ENCODE data around the gene BHMT. TPM values are rescaled to one million over a fixed set of nuclear protein-coding genes. Genes with fewer than 3 reads are reported as not detected.

Gene BHMT
- 1 to 10 TPM in 1 of 4 donors, under 1 TPM in 2, not detected in 1; 0.45 to 2.5 (median 0.46) TPM for polyA plus RNA-seq
- long read RNA-seq, donor 1, result 0 reads
- long read RNA-seq, donor 2, partial matches to known transcripts, result 0 of 1 reads
- long read RNA-seq, donor 2, other reads (novel, unspliced or antisense), result 0 of 1 reads
- long read RNA-seq, donor 3, partial matches to known transcripts, result 0 of 1 reads
- long read RNA-seq, donor 3, other reads (novel, unspliced or antisense), result 0 of 1 reads
- long read RNA-seq, donor 4, result 0 reads
- long read RNA-seq, donor 5, result 0 reads
- long read RNA-seq, donor 6, result 0 reads
- long read RNA-seq, donor 7, result 0 reads
- long read RNA-seq, donor 8, result 0 reads
- long read RNA-seq, donor 9, result 0 reads
- long read RNA-seq, donor 10, partial matches to known transcripts, result 0 of 1 reads
- long read RNA-seq, donor 10, other reads (novel, unspliced or antisense), result 0 of 1 reads

- Histone ChIP-seq H3K27ac (ENCODE audit: low read depth in 1 of 3, low read length in 2 of 3) (no peak within 1 kb of the TSS), H3K4me1 (ENCODE audit: control insufficient read depth in 3 of 3, insufficient read depth in 2 of 3, low read depth in 1 of 3, low read length in 2 of 3) (peaks cover 0 to 20% (median 0%) of the 10 kb centered on the region in 3 donors), H3K36me3 (ENCODE audit: control insufficient read depth in 3 of 3, insufficient read depth in 2 of 3, low read depth in 1 of 3, low read length in 3 of 3) (no peaks in the 10 kb centered on the region), H3K9me3 (ENCODE audit: control insufficient read depth in 2 of 2, insufficient read depth in 1 of 2, low read depth in 1 of 2, low read length in 1 of 2) (peaks cover 0 to 4% of the 10 kb centered on the region in 2 donors), H3K27me3 (ENCODE audit: control insufficient read depth in 3 of 3, insufficient read depth in 3 of 3, low read length in 3 of 3) (peaks cover 0 to 31% (median 22%) of the 10 kb centered on the region in 3 donors), H3K4me3 (ENCODE audit: low read depth in 1 of 3, low read length in 3 of 3) (peak within 1 kb of the TSS in 2 of 3 donors; percentile 9)
- FAIRE-seq, result no peak
- 9 to 27% (median 21%) methylated on average over 31 to 32 of the region's 32 CpGs for WGBS, 3 donors
- DNase-seq, result peak in 1 of 2 donors; percentile 26
Observed at GRCh38 chr5:79111387-79111959, at the start of gene BHMT. TSS of gene BHMT (plus strand) at chr5:79111809. CDS start at chr5:79111886, 77 bp downstream.

- 83 to 92% (median 85%) methylated on average over 3 of the region's 3 CpGs for WGBS, 3 donors
- no peak overlapping the region for H3K27ac ChIP-seq (ENCODE audit: low read depth in 1 of 3, low read length in 2 of 3)
- no peak for FAIRE-seq
Observed at GRCh38 chr5:79062436-79062835, 49.2 kb upstream of the BHMT start.

GRCh38 chr5:79069488-79070349 is 41.9 kb upstream of the BHMT start, which contains the start of the genes BHMT2 and DMGDH:
TSS of gene BHMT2 (plus strand) at chr5:79069767. CDS start at chr5:79069783, 16 bp downstream.
TSS of gene DMGDH (minus strand) at chr5:79069674. CDS start at chr5:79069620, 54 bp downstream.
- DNase-seq, result peak in 1 of 2 donors; percentile 53
- H3K36me3 ChIP-seq (ENCODE audit: control insufficient read depth in 3 of 3, insufficient read depth in 2 of 3, low read depth in 1 of 3, low read length in 3 of 3), result no peaks in the 10 kb centered on the region
- H3K4me3 ChIP-seq (ENCODE audit: low read depth in 1 of 3, low read length in 3 of 3), result peak within 1 kb of the TSS in 1 of 3 donors; percentile 10
- H3K27me3 ChIP-seq (ENCODE audit: control insufficient read depth in 3 of 3, insufficient read depth in 3 of 3, low read length in 3 of 3), result peaks cover 0 to 8% (median 0%) of the 10 kb centered on the region in 3 donors
- no peak within 1 kb of the TSS for H3K27ac ChIP-seq (ENCODE audit: low read depth in 1 of 3, low read length in 2 of 3)
- peaks cover 0 to 6% of the 10 kb centered on the region in 2 donors for H3K9me3 ChIP-seq (ENCODE audit: control insufficient read depth in 2 of 2, insufficient read depth in 1 of 2, low read depth in 1 of 2, low read length in 1 of 2)
- peaks cover 0 to 8% (median 0%) of the 10 kb centered on the region in 3 donors for H3K4me1 ChIP-seq (ENCODE audit: control insufficient read depth in 3 of 3, insufficient read depth in 2 of 3, low read depth in 1 of 3, low read length in 2 of 3)
- no peak for FAIRE-seq
- 31 to 44% (median 35%) methylated on average over 67 to 79 of the region's 79 CpGs for WGBS, 3 donors

More at GRCh38 chr5:79062436-79062835, 49.2 kb upstream of the BHMT start:
- DNase-seq, result no peak
- Histone ChIP-seq H3K9me3 (ENCODE audit: control insufficient read depth in 2 of 2, insufficient read depth in 1 of 2, low read depth in 1 of 2, low read length in 1 of 2) (no peaks in the 10 kb centered on the region), H3K27me3 (ENCODE audit: control insufficient read depth in 3 of 3, insufficient read depth in 3 of 3, low read length in 3 of 3) (no peaks in the 10 kb centered on the region), H3K4me3 (ENCODE audit: low read depth in 1 of 3, low read length in 3 of 3) (no peak overlapping the region), H3K4me1 (ENCODE audit: control insufficient read depth in 3 of 3, insufficient read depth in 2 of 3, low read depth in 1 of 3, low read length in 2 of 3) (no peaks in the 10 kb centered on the region), H3K36me3 (ENCODE audit: control insufficient read depth in 3 of 3, insufficient read depth in 2 of 3, low read depth in 1 of 3, low read length in 3 of 3) (no peaks in the 10 kb centered on the region)

DNA sequence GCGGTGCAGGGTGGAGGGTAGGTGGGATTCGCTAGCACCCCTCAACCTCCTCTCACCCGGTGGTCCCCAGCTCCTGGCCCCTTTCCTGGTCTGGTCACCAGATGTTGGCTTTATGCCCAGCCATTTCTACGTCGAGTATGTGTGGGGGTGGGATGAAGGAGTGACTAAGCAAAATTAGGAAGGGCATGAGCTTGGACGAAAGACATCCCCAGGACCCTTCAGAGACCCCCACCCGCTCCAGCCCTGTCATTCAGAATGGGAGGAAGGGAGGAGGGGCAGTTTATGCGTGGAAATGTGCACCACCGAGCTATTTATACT is 41.3 kb upstream of the BHMT start:
- H3K36me3 ChIP-seq (ENCODE audit: control insufficient read depth in 3 of 3, insufficient read depth in 2 of 3, low read depth in 1 of 3, low read length in 3 of 3), result no peaks in the 10 kb centered on the region
- peaks cover 0 to 8% (median 0%) of the 10 kb centered on the region in 3 donors for H3K4me1 ChIP-seq (ENCODE audit: control insufficient read depth in 3 of 3, insufficient read depth in 2 of 3, low read depth in 1 of 3, low read length in 2 of 3)
- no peak overlapping the region for H3K27ac ChIP-seq (ENCODE audit: low read depth in 1 of 3, low read length in 2 of 3)
- peaks cover 0 to 8% (median 0%) of the 10 kb centered on the region in 3 donors for H3K27me3 ChIP-seq (ENCODE audit: control insufficient read depth in 3 of 3, insufficient read depth in 3 of 3, low read length in 3 of 3)
- FAIRE-seq (no peak), DNase-seq (peak in 1 of 2 donors; percentile 8)
- H3K9me3 ChIP-seq (ENCODE audit: control insufficient read depth in 2 of 2, insufficient read depth in 1 of 2, low read depth in 1 of 2, low read length in 1 of 2), result peaks cover 0 to 6% of the 10 kb centered on the region in 2 donors
- no peak overlapping the region for H3K4me3 ChIP-seq (ENCODE audit: low read depth in 1 of 3, low read length in 3 of 3)
- WGBS, 3 donors, result 44 to 64% (median 58%) methylated on average over 9 of the region's 9 CpGs

- no peak for FAIRE-seq
- no peak overlapping the region for H3K4me3 ChIP-seq (ENCODE audit: low read depth in 1 of 3, low read length in 3 of 3)
- H3K36me3 ChIP-seq (ENCODE audit: control insufficient read depth in 3 of 3, insufficient read depth in 2 of 3, low read depth in 1 of 3, low read length in 3 of 3), result no peaks in the 10 kb centered on the region
- no peak overlapping the region for H3K27ac ChIP-seq (ENCODE audit: low read depth in 1 of 3, low read length in 2 of 3)
- H3K27me3 ChIP-seq (ENCODE audit: control insufficient read depth in 3 of 3, insufficient read depth in 3 of 3, low read length in 3 of 3), result peaks cover 0 to 7% (median 0%) of the 10 kb centered on the region in 3 donors
- no peak for DNase-seq
- peaks cover 0 to 8% (median 0%) of the 10 kb centered on the region in 3 donors for H3K4me1 ChIP-seq (ENCODE audit: control insufficient read depth in 3 of 3, insufficient read depth in 2 of 3, low read depth in 1 of 3, low read length in 2 of 3)
- 75 to 79% (median 78%) methylated on average over 6 of the region's 6 CpGs for WGBS, 3 donors
- peaks cover 0 to 6% of the 10 kb centered on the region in 2 donors for H3K9me3 ChIP-seq (ENCODE audit: control insufficient read depth in 2 of 2, insufficient read depth in 1 of 2, low read depth in 1 of 2, low read length in 1 of 2)
Observed at GRCh38 chr5:79074641-79075040, 37.0 kb upstream of the BHMT start.

DNA sequence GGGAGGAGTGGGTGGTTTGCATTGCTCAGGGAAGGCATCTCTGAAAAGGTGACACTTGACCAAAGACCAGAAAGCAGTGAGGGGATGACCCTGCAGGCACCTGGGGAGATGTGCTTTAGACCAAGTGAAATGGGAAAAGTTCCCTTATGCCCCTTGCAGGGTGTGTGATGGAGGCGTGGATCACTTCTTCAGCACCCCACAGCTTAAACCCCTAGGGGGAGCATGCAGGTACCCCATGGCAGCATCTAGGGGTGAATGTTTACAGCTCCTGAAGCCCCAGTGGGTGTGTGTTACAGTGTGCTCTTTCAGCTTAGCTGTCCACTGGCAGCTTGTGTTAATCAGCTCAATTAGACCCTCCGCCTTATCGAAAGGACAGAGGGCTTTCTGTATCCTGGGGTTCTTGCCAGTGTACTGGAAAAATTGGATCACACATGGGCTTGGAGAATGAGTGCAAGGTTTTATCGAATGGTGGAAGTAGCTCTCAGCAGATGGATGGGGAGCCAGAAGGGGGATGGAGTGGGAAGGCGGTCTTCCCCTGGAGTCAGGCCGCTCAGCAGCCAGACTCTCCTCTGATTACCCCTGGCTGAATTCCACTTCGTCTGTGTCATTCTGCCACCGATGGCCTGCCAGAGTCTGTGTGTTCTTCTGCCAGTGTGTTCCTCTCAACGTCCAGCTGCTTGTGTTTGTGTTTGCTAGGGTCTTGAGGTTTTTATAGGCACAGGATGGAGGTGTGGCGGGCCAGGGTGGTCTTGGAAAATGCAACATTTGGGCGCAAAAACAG is 35.8 kb upstream of the BHMT start:
- no peak overlapping the region for H3K4me3 ChIP-seq (ENCODE audit: low read depth in 1 of 3, low read length in 3 of 3)
- H3K36me3 ChIP-seq (ENCODE audit: control insufficient read depth in 3 of 3, insufficient read depth in 2 of 3, low read depth in 1 of 3, low read length in 3 of 3), result no peaks in the 10 kb centered on the region
- H3K27ac ChIP-seq (ENCODE audit: low read depth in 1 of 3, low read length in 2 of 3), result no peak overlapping the region
- DNase-seq (no peak), FAIRE-seq (no peak)
- H3K9me3 ChIP-seq (ENCODE audit: control insufficient read depth in 2 of 2, insufficient read depth in 1 of 2, low read depth in 1 of 2, low read length in 1 of 2), result peaks cover 0 to 6% of the 10 kb centered on the region in 2 donors
- 79 to 83% (median 82%) methylated on average over 11 of the region's 11 CpGs for WGBS, 3 donors
- no peaks in the 10 kb centered on the region for H3K27me3 ChIP-seq (ENCODE audit: control insufficient read depth in 3 of 3, insufficient read depth in 3 of 3, low read length in 3 of 3)
- H3K4me1 ChIP-seq (ENCODE audit: control insufficient read depth in 3 of 3, insufficient read depth in 2 of 3, low read depth in 1 of 3, low read length in 2 of 3), result no peaks in the 10 kb centered on the region

GRCh38 chr5:79076819-79077218 is 34.8 kb upstream of the BHMT start:
- Histone ChIP-seq H3K36me3 (ENCODE audit: control insufficient read depth in 3 of 3, insufficient read depth in 2 of 3, low read depth in 1 of 3, low read length in 3 of 3) (no peaks in the 10 kb centered on the region), H3K27ac (ENCODE audit: low read depth in 1 of 3, low read length in 2 of 3) (no peak overlapping the region), H3K4me3 (ENCODE audit: low read depth in 1 of 3, low read length in 3 of 3) (no peak overlapping the region), H3K9me3 (ENCODE audit: control insufficient read depth in 2 of 2, insufficient read depth in 1 of 2, low read depth in 1 of 2, low read length in 1 of 2) (peaks cover 0 to 8% of the 10 kb centered on the region in 2 donors), H3K4me1 (ENCODE audit: control insufficient read depth in 3 of 3, insufficient read depth in 2 of 3, low read depth in 1 of 3, low read length in 2 of 3) (no peaks in the 10 kb centered on the region), H3K27me3 (ENCODE audit: control insufficient read depth in 3 of 3, insufficient read depth in 3 of 3, low read length in 3 of 3) (no peaks in the 10 kb centered on the region)
- FAIRE-seq, result no peak
- DNase-seq, result no peak
- 79 to 83% (median 82%) methylated on average over 4 of the region's 4 CpGs for WGBS, 3 donors

Data from small intestine (tissue), 16 donors.